ENCODE measurements around the gene TNC.
"Not testable (repeated sequence)": the region's sequence is repeated elsewhere in the genome, so short reads cannot be mapped to it uniquely, and the experiment has no call there.

TNC gene

DNA sequence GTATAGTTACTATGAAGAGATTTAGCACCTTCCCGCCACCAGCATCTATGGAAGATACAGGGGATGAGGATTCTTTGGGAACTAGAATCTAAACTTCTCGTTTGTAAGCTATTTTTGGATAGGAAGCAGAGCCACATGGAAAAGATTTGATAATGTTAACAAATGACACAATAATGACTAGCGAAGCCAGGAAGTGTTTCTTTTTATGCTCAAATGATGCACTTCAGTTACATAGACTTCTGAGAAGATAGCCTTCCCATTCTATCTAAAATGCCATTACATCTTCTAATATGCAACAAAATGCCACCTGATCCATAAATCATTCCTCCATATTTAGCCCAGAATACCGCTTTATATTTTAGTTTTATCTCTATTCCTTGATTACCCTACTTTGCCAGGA, 17.0 kb upstream of the TNC start:
- no peak for DNase-seq (ENCODE audit: low spot score)

DNA sequence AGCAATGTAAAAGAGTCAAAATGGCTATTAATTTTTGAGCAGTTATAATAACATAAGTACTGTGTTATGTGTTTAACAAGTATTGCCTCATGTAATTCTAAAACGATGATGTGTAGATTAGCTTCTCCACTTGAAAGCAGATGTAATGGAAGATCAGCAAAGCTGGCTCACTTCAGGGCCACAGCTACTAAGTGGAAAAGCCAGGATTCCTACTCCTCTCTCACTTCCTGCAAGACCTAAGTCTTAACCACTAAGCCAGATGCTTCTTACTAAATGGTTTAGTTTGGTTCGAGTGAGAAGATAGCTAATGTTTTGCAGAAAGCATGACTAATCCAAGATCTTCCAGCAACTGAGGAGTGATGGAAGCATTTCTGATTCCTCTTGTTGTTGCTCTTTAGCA, 15.7 kb upstream of the TNC start:
- no peak for DNase-seq (ENCODE audit: low spot score)

DNA sequence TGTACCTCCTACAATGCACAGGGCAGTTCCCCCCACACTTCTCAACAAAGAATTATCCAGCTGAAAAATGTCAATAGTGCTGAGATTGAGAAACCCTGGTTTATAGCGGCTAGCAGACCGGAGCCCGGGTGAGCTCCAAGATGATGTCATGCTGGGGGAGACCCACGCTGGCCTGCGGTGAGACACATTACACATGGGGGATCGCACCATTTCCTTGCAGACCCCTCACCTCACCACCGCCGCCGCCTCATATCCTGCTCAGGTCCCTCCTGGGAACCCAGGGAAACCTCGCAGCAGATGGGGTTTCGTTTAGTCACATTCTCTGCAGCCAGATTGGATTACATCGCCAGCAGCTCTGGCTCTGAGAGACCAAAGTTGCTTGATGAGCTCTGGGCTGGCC, 14.7 kb upstream of the TNC start:
- DNase-seq (ENCODE audit: low spot score) = no peak

DNA sequence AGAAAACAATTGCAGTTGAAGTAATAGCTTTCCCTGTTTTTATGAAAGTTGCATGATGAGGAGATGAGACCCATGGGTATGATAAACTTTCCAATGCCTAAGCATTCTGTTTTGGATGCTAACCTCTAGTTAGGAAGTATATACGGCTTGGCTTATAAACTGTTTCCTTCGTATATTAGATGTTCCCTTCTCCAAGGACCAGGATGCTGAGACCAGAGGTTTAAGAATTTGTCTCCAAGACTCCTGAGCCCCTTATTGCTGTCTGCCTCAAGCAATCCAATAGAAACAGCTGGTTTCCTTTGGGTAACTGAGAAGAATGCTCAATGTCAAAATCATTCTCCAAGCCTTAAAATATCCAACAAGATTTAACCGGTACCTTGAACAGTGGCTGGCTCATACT, 12.2 kb upstream of the TNC start:
- no peak for DNase-seq (ENCODE audit: low spot score)

DNA sequence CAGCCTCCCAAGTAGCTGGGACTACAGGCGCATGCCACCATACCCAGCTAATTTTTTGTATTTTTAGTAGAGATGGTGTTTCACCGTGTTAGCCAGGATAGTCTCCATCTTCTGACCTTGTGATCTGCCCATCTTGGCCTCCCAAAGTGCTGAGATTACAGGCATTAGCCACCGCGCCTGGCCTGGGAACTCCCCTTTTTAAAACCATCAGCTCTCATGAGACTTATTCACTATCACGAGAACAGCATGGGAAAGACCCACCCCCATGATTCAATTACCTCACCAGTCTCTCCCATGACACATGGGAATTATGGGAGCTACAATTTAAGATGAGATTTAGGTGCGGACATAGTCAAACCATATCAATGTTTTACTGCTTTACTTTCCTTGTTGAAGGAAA, 10.8 kb upstream of the TNC start:
- DNase-seq (ENCODE audit: low spot score) = not testable (repeated sequence)

DNA sequence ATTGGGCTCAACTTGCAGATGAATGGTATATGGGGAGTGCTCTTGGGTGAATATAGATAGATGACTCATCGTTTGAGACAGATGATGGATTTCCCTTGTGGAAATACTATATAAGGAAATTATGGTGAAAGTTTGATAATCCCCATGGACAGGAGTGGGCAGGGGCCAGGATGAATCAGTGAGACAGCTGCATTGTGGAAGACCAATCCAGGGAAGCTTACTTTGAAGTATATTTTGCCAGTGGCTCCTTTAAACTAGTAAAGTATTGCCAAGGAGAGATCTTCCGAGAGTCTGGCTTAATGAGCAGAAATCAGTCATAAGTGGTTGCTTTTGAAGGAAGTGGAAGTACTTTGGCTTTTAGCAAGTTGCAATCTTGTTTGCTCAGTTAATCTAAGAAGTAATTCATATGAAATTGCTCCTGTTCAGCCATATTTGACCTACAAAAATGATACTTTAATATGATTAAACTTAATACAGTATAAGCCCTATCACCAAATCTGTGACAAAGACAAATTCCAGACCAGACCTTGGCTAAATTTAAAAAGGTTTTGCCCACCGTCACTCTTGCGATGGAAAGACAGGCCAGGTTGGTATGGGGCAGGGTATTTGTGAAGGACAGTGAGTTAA, 9.3 kb upstream of the TNC start:
- no peak for DNase-seq (ENCODE audit: low spot score)

DNA sequence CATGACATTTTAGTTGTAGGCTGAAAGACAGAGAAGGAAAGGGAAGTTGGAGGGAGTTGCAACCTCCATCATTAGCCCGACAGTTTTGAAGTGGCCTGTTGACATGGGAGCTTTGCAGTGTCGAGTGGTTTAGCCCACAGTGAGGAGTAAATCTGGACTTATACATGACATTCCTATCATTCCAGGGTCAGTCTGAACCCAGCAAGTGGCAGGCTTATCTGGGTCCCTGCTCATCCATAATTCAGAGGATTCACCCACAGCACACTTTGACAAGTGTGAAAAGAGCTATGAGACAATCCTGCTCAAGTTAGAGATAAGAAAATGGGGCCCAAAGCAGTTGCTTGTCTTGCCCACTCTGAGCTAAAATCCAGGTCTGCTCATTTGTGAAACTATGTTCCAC, 8.4 kb upstream of the TNC start:
- no peak for DNase-seq (ENCODE audit: low spot score)

DNA sequence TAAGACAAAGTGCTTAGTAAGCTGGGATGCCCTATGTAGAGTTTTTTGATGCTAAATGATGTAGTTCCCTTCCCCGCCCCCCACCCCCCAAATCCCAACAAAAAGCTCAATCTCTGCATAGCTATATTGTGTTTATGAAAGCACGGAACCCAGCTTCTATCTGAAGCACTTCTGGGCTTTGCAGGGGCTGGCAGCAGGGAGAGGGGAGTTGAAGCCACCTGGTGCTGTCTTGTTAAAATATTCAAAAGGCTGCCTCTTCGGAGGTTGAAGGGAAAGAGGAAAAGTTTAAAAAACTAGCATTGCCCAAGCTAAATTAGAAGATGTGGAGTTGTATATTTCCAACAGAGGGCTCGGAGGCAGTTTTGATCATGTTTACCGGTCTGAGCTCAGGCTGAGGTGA, 5.0 kb upstream of the TNC start:
- no peak for DNase-seq (ENCODE audit: low spot score)

DNA sequence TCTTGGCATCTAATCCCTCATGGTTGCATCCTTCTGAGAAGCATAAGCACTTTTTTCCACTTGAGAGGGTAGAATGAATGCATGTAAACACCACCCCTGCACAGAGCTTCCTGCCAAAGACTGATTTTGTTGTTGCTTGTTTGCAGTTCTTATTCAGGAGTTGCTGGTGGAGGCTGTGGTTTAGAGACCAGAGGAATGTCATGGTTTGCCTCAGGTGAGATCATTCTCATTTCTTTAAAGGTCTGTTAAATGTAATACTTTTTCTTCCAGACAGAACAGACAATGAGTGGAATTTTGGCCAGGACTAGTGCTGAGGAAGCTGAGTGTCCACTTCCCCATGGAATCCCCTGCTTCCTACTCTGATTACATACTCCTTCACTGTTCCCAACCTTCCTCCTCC, 3.2 kb upstream of the TNC start:
- DNase-seq (ENCODE audit: low spot score) = no peak

DNA sequence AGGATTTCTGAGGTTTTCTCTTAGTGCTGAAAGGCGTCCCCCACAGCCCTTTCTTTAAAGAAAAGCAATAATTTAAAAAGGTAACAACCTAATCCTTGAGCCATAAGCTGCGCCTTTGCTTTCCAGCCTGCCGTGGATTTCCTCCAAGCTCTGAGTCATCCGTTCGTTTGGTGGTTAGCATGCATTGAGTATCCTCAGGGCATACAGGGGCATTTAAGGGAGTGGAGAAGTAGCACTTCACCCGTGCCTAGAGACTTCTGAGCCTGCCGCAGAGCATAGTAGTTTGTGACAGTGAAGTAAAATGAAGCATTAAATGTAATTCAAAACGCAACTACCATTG, 892 bp upstream of the TNC start:
- no peak for DNase-seq (ENCODE audit: low spot score)

DNA sequence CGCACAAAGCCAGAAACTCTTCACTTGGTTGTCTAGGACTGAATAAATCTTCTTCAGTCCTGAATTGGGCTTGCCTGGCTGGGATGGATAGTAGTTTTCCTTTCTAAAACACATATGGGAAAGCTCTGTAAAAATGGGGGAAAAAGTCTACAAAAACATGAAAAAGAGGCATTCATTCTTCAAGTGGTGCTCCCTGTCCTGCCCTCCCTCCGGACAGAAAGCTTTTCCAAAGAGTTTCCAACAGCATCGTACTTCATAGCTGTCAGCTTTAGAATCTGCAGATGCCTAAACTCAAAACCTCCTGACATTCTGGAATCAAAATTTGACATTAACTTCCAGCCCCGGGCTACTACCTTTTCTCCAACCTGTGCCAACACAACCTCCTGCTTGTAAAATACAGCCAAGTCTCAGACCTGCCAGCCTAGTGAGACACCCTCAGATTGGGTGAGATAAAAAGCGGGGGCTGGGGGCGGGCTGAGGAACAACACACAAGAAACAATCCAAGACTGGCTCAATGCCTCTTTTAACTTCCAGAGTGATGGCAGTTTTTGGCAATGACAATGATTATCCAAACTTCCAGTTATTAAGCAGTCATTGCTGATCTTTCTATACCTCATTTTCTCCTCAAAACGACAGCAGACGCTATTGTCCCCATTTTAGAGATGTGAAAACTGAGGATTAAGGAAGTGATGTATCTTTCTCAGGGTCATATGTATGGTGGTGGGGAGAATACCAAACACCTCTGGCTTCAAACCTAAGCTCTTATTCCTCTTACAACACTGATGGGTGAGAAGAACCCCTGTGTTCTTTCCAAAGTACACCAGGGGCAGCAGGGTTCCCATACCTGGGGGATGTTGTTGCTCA, 1.3 kb downstream of the TNC start:
- no peak for DNase-seq (ENCODE audit: low spot score)

DNA sequence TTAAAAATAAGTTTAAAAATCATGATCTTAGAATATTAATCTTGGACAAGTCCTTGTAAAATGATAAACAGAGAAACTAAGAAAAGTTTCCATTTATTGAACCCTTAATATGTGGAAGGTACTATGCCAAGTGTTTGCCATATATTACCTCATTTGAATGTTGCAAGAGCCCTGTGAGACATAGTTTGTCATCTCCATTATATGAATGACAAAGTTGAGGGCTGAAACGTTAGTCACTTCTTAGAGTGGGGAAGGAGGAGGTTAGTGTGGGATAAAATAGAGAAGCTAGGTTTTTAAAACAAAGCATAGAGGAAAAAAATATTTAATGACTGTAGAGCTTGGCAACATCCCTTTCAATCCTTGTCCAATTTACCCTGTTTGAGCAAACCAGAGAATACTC, 2.0 kb downstream of the TNC start:
- DNase-seq (ENCODE audit: low spot score) = no peak

DNA sequence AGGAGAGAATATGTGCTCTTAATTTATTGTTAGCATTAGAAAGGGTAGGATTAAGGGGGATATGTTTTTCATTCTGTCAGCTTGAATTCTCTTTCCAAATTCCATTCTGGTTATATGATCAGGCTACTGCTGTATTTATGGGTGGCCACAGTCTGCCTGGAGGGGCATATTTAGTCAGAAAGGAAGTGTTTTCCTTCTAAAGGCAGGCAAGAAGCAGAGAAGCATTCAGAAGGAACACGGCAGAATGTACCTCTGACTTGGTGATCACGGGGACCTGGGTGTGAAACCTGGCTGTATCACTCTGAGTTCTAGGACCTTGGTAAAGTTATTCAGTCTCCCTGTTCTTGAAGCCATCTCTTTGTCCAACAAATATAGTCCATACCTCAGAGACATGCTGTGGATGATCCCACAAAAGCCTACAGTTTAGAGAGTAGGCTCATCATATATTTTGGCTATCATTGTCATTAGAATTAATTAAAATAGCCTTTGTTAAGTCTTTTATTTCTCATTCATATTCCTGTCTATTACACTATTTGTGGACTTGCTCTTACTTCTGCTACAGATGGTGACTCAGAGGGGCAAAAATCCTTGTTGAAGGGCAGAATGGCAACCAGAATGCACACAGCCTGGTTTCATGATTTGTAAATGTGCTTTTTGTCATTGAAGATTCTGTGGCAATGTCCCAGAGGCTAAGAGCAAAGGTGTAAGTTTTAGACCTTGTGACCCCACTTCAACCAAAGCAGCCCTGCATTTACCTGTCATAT, 2.7 kb downstream of the TNC start:
- DNase-seq (ENCODE audit: low spot score) = no peak

DNA sequence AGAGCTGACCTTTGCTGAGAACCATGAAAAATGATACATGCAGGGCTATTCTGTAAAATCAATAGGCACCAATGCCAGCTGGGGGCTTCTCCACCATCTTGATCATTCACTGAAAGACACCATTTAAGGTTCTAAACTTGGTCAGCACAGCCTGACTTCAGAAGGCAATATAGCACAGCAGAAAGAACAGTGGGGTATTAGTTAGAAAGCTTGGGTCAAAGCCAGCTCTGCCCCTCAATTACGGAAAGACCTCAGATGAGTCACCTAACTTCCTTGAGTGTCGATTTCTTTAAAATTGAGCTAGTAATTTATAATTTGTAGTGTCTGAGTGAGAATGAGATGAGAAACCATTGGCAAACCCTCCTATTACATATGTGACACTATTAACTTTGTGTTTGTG, 3.4 kb downstream of the TNC start:
- no peak for DNase-seq (ENCODE audit: low spot score)

DNA sequence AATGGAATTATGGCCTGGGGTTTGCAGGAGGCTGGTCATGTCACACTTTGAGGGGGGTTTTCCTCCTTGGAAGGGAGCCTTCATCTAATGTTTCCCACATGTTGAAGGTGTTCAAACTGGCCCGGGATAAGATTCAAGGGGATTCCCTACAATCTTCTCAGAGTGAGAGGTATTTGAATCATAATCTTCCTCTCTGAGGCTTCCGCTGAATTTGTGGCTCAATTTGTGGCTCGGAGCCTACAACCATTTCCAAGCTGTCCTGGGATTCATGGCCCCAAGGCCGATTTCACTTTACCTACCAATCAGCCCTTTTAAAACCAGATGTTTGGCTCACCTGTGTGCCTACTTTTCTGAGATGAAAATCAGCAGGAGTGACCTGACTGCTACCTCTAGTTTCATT, 3.9 kb downstream of the TNC start:
- DNase-seq (ENCODE audit: low spot score) = no peak

DNA sequence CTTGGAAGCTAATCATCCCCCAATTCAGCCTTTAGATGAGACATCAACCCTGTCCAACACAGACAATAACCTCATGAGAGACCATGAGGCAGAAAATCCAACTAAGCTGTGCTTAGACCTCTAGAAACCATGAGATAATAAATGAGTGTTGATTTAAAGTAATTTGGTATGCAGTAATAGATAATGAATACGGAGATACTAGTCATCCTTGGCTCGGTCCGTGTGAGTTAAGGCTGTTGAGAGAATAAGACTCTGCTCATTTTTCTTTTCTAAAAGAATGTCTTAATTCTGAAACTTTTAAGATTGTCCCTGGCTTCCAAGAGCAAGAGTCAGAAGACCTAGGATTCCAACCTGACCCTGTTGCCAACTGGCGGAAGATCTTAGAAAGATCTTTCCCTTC, 6.1 kb downstream of the TNC start:
- no peak for DNase-seq (ENCODE audit: low spot score)

DNA sequence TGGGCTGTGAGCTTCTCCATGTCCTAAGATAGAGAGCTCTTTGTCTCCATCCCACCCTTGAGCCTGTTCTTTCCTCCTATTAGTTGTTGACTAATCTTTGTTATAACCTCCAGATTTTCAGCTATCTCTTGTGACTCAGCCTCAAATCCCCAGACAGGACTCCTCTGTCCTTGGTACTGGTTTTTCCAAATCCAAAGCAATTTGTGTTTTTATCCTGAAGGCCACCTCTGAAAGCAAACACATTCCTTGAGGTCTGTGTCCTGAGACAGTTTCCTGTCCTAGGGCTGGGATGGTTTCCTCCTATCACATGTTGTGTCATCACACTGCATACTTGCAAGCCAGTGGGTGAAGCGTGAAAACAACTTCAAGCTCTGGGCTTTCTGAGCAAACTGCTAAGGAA, 8.5 kb downstream of the TNC start:
- no peak for DNase-seq (ENCODE audit: low spot score)

DNA sequence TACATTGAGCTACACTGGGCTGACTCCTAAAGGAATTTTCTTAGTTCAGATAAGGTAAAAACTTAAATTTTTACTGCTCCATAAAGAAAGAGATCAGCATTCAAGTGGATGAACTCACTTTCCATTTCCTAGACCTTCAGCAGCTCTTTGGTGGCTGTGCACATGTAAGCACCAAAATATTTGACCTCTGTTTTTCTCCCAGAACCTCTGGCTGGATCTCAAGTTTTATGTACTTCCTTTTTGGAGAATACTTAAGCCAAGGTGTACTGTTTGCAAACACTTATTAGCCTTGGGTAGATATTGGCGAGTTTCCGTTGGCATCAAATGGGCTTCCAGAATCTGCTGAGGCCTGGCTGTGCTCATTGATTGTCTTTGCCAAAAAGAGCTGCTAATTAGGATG, 10.3 kb downstream of the TNC start:
- no peak for DNase-seq (ENCODE audit: low spot score)

DNA sequence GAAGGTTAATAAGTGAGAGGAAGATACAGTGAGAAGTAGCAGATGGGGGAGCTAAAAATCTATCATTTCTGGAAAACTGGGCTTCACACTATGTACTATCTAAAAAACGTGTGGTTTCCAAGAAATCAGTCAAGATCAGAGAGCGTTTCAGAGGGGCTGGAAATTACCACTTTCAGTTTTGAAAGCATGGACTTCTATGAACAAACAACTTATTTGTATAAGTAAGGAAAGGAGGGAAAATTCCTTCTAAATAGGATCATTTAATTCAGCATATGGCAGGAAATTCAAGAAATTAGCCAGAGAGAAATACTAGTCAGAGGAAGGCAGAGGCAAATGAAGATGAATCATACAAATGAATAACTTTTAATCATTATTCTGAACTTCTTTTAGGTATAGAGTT, 11.3 kb downstream of the TNC start:
- no peak for DNase-seq (ENCODE audit: low spot score)

DNA sequence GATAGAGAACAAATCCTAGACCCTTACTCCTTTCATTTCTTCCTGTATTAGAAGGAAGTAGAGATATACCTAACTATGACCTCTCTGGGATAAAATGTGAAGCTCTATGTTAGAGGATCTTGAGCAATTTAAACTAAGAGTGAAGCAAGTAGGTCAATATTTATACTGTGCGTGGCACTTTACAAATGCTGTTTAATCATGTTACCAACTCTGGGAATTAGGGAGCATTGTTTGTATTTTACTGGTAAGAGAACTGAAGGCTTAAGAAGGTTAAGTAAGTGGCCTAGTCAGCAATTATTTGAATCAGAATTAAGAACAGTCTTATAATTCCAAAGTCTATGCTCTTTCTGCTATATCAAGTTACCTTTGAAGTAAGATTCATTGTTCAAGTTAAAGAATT, 12.0 kb downstream of the TNC start:
- no peak for DNase-seq (ENCODE audit: low spot score)

DNA sequence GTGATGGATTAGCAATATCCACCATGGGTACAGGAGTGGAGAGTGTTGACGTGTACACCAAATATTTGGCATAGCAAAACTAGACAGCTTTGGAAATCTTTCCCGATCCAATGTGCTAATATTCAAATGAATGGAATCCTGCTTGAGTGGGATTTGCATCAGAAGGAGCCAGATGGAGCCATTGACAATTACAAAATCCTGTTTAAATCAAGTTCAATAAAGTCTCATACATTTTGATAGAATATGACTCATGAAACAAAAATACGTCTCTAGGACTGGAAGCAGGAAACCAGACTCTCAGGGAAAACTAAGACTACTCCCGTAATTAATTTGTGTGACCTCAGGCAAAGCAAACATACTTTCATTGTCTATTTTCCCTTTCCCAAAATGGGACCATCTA, 13.0 kb downstream of the TNC start:
- no peak for DNase-seq (ENCODE audit: low spot score)

DNA sequence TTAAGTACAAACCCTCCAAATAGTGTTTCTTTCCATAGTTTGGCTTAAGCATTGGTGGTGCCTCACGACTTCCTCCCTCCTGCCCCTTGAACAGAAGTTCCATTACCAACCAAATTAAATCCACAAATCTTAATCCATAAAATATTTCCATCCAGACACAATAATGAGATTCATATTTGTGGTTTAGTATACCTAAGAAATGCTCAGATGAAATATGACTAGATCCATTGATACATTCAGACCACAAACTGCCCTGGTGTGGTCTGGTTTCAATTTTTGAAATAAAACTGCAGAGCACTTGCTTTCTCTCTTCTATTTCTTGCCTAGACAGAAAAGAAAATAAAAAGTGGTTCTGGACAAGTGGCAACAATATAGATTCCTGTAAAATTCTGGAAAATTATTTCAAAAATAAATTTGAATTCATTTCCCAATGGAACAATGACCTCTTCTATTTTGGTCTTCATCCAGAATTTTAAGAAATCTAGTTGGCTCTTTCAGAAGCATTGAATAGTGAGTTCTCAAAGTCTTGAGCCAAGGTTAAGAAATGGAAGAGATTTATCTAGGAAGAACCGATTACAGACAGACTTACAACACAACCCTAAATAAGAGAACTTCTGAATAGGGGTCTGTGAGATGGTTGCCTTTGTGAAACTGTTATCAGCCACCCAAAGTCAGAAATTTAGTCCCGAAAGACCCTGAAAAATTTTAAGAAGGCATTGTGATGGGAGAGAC, 14.0 kb downstream of the TNC start:
- DNase-seq (ENCODE audit: low spot score) = no peak

DNA sequence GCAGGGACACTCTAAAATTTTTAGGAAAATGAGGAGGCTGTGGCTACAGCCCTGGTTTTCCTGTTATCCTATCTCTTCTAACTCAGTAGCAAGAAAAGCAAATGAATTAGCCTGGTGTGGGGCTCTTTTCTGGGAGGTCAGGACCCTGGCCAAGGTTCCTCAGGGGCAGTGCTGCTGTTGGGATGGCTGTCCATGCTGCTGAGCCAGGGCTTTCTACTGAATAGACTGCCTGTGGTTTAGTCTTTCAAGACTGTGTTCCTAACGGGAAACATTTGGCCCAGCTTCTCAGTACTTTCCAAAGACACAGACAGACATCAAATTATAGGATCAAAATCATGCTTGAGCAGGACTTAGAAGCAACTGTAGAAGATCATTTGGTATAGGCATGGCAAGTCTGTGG, 18.1 kb downstream of the TNC start:
- DNase-seq (ENCODE audit: low spot score) = no peak
